GM12891 (cell line): ENCODE data around the gene TMEM119.

Experiments used
- DNase-seq: peaks from one replicate; pipeline ENCODE4 v3.0.0; 2011; ENCODE audit warnings: low spot score; ENCODE audit not compliant: insufficient read length
- FAIRE-seq: peaks from 2 replicates; lab custom pipeline; 2011; peaks lifted over from hg19 to GRCh38; lab: Jason Lieb, UNC
- PAX5 ChIP-seq: IDR thresholded peaks from 2 replicates; pipeline ENCODE4 v1.6.1; 2011; ENCODE audit warnings: low read length, moderate library complexity, mild to moderate bottlenecking; ENCODE audit not compliant: insufficient read depth, severe bottlenecking
- POLR2A ChIP-seq: IDR thresholded peaks from 2 replicates; pipeline ENCODE4 v1.6.1; 2011; ENCODE audit warnings: low read depth, low read length, control low read depth
- POLR2AphosphoS5 ChIP-seq: IDR thresholded peaks from 2 replicates; pipeline ENCODE4 v1.6.1; 2011; ENCODE audit warnings: low read depth, low read length, control low read depth
- POU2F2 ChIP-seq: IDR thresholded peaks from 2 replicates; pipeline ENCODE4 v1.6.1; 2011; ENCODE audit warnings: low read depth, mild to moderate bottlenecking, control low read depth, low read length, moderate library complexity
- SPI1 ChIP-seq: IDR thresholded peaks from 2 replicates; pipeline ENCODE4 v1.6.1; 2011; ENCODE audit warnings: low read depth, low read length, control low read depth
- TAF1 ChIP-seq: IDR thresholded peaks from 2 replicates; pipeline ENCODE4 v1.6.1; 2011; ENCODE audit warnings: low read depth, low read length, control low read depth

The TMEM119 gene

GRCh38 chr12:108641446-108642268 lies 43.8 kb upstream of the TMEM119 start:
- DNase-seq (no peak), FAIRE-seq (peak; percentile 68)
- TF ChIP-seq POLR2A: 0 out of 2 replicates have a peak, but pooled peaks have one; percentile 16
- no peak for TF ChIP-seq PAX5
- no peak for TF ChIP-seq TAF1

DNA sequence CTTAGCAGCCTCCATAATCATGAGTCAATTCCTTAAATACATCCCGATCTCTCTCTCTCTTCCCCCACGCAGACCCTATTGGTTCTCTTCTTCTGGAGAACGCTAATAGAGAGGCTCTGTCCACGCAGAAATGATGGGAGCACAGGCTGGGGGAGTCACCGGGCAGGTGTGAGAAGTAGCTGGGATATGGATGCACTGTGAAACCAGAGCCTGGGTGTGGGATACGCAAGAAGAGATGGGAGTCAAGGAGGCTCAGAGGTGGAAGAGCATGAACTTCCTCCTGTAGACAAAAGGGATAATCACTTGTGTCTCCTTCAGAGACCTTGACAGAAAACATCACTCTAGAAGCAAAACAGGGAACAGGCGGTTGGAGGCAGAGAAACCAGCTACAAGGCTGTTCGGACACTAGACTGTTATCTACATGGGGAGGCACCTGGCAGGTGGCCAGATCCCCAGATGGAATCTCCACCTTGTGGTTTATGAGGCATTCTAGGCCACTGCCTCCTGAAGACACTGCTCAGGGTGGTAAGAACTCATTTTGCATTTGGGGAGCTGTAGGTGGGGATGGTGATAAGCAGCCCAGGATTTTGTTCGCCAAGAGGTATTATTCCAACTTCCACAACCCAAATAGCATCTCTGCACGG lies 43.0 kb upstream of the TMEM119 start:
- TF ChIP-seq POLR2AphosphoS5 (no peak), TAF1 (no peak), PAX5 (no peak), POU2F2 (no peak), POLR2A (no peak), SPI1 (no peak)
- FAIRE-seq (peak; percentile 35), DNase-seq (no peak)

GRCh38 chr12:108638997-108639822 lies 41.3 kb upstream of the TMEM119 start:
- TF ChIP-seq POLR2A (no peak), TAF1 (no peak), PAX5 (no peak), POU2F2 (no peak), POLR2AphosphoS5 (no peak), SPI1 (no peak)
- no peak for FAIRE-seq

GRCh38 chr12:108638141-108638827 lies 40.4 kb upstream of the TMEM119 start:
- DNase-seq: no peak
- no peak for FAIRE-seq
- peak; percentile 63 for TF ChIP-seq PAX5
- no peak for TF ChIP-seq POU2F2
- no peak for TF ChIP-seq POLR2A
- TF ChIP-seq POLR2AphosphoS5: no peak
- peak; percentile 46; the same call in 1 of the 2 replicates for TF ChIP-seq SPI1

More at GRCh38 chr12:108638997-108639822, 41.3 kb upstream of the TMEM119 start:
- DNase-seq: no peak

- no peak for FAIRE-seq
- no peak for DNase-seq
- TF ChIP-seq TAF1 (no peak), PAX5 (no peak), POLR2AphosphoS5 (no peak), SPI1 (no peak), POU2F2 (no peak), POLR2A (no peak)
These were observed 39.5 kb upstream of the TMEM119 start for GRCh38 chr12:108637222-108637971.

GRCh38 chr12:108635997-108636808 lies 38.3 kb upstream of the TMEM119 start:
- DNase-seq: no peak
- no peak for FAIRE-seq
- TF ChIP-seq POU2F2 (no peak), PAX5 (no peak), POLR2AphosphoS5 (no peak; the same call in 1 of the 2 replicates), POLR2A (no peak), SPI1 (no peak)

DNA sequence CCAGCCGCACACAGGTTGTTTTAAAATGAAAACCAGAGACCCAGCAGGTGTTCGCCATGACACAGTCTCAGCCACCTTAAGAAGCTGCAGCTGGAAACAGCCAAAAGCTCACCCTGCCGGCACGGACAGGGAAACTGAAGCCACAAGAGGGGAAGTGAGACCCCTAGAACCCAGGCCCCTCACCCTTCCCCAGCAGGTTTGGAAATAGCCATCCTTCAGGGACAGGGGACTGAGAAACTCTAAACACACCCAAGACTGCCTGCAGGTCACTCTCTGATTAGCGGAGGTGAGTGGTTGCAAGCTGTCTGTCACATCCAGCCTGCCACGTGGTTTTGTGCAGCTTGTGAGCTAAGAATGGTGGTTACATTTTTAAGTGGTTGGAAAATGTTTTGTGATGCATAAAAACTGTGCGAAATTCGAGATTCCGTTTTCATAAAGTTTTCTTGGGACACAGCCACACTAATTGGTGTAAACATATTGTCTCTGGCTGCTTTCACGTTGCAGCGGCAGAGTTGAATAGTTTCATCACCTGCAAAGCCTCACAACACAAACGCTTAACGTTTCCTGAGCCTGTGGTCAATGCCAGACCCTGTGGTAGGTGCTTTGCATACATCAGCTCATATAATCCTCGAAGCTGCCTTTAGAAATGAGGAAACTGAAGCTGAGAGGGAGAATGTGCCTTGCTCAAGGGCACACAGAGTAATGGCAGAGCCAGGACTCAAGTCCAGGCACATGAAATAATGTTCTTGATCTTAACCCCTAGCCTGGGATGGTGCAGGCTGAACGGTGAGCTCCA lies 37.5 kb upstream of the TMEM119 start:
- FAIRE-seq (peak; percentile 94), DNase-seq (peak; percentile 56)
- TF ChIP-seq SPI1: peak; percentile 93
- TF ChIP-seq TAF1: 0 out of 2 replicates have a peak, but pooled peaks have one; percentile 59
- TF ChIP-seq POLR2AphosphoS5: peak; percentile 93
- peak; percentile 98 for TF ChIP-seq POU2F2
- TF ChIP-seq PAX5: no peak
- peak; percentile 96 for TF ChIP-seq POLR2A
